ENCODE measurements around the gene INPP5D. TPM values are rescaled to one million over a fixed set of nuclear protein-coding genes. Genes with fewer than 3 reads are reported as not detected.

Gene INPP5D
- total and polyA plus RNA-seq, 2 of the 13 experiments (the other 11 are each of a cell fraction or from before 2014, with no cell fraction given) = 16.7 to 18.0 TPM

DNA sequence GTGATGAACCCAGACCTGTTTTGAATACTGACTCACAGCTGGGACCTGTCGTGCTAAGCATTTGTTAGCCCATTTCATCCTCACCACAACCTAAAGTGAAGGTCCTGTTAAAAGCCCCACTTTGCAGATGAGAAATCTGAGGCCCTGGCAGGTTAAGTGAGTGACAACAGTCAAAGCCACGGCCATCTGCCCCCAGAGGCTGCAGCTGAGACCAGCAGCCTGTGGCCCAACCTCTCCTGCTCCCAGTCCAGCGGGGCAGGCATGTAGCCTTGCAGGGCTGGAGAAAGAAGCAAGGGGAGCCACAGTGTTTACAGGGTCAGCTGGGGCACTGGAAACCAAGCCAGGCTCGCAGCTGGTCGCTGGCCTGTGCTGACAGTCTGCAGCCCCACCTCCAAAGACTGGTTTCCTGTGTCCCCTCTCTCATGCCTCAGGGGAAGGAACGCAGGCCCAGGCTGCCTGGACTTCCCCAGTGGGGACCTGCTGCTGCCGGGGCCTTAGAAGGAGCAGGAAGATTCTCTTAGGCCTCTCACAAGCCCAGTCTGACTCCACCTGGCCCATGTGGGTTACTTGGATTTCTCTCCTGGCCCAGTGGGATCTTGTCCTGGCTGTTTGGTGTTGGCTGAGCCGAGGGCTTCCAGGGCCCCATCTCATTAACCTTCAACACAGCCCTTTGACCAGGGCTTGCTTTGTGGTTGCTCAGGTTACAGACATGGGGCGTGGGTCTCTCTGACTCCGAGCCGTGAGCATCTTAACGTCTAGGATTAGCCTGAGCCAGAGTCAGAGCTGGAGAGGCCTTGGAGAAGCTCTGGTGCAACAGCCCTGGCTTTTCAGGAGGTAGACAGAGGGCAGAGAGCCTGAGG lies 1.7 kb downstream of the INPP5D start (continued):
- TF ChIP-seq ZNF556 (CRISPR knock-in tag; IDR thresholded peaks at IDR 0.05; ENCODE audit: borderline replicate concordance) = no peak; the same call in 1 of the 2 replicates
- peak; percentile 73; the same call in 1 of the 2 replicates for TF ChIP-seq FOXJ3 (CRISPR knock-in tag; IDR thresholded peaks at IDR 0.05; ENCODE audit: borderline replicate concordance)
- no peak; the same call in 1 of the 2 replicates for TF ChIP-seq JUND (CRISPR knock-in tag; IDR thresholded peaks at IDR 0.05)
- TF ChIP-seq RNF2 (conservative IDR thresholded peaks at IDR 0.05; ENCODE audit: low read depth) = no peak
- TF ChIP-seq TAF1 (CRISPR knock-in tag; IDR thresholded peaks at IDR 0.05) = peak; percentile 64
- no peak for TF ChIP-seq ZNF414 (CRISPR knock-in tag; IDR thresholded peaks at IDR 0.05)
- peak; percentile 17; the same call in 1 of the 2 replicates for TF ChIP-seq CBFB (CRISPR knock-in tag; IDR thresholded peaks at IDR 0.05)
- TF ChIP-seq ZNF746 (CRISPR knock-in tag; IDR thresholded peaks at IDR 0.05) = no peak; the same call in 1 of the 2 replicates
- TF ChIP-seq GPN1 (CRISPR knock-in tag; IDR thresholded peaks at IDR 0.05; ENCODE audit: borderline replicate concordance) = no peak
- TF ChIP-seq ZNF33A (CRISPR knock-in tag; IDR thresholded peaks at IDR 0.05; ENCODE audit: borderline replicate concordance) = no peak
- TF ChIP-seq, protein P1, sequence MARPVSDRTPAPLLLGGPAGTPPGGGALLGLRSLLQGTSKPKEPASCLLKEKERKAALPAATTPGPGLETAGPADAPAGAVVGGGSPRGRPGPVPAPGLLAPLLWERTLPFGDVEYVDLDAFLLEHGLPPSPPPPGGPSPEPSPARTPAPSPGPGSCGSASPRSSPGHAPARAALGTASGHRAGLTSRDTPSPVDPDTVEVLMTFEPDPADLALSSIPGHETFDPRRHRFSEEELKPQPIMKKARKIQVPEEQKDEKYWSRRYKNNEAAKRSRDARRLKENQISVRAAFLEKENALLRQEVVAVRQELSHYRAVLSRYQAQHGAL (CRISPR knock-in tag; IDR thresholded peaks at IDR 0.05; ENCODE audit: not compliant biosample characterization) = no peak
- TF ChIP-seq, protein P2, sequence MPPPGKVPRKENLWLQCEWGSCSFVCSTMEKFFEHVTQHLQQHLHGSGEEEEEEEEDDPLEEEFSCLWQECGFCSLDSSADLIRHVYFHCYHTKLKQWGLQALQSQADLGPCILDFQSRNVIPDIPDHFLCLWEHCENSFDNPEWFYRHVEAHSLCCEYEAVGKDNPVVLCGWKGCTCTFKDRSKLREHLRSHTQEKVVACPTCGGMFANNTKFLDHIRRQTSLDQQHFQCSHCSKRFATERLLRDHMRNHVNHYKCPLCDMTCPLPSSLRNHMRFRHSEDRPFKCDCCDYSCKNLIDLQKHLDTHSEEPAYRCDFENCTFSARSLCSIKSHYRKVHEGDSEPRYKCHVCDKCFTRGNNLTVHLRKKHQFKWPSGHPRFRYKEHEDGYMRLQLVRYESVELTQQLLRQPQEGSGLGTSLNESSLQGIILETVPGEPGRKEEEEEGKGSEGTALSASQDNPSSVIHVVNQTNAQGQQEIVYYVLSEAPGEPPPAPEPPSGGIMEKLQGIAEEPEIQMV (CRISPR knock-in tag; IDR thresholded peaks at IDR 0.05; ENCODE audit: low read depth) = no peak; the same call in 1 of the 2 replicates
- peak; percentile 79; the same call in 1 of the 2 replicates for TF ChIP-seq ZBTB37 (CRISPR knock-in tag; IDR thresholded peaks at IDR 0.05)
- TF ChIP-seq RCOR2 (CRISPR knock-in tag; IDR thresholded peaks at IDR 0.05) = peak; percentile 97
- peak; percentile 62 for TF ChIP-seq RFX3 (CRISPR knock-in tag; IDR thresholded peaks at IDR 0.05)
- no peak for TF ChIP-seq NFYC (CRISPR knock-in tag; IDR thresholded peaks at IDR 0.05)
- no peak for TF ChIP-seq SOX6 (IDR thresholded peaks at IDR 0.05)
- TF ChIP-seq SOX6 (CRISPR knock-in tag; IDR thresholded peaks at IDR 0.05) = peak; percentile 88
- TF ChIP-seq GATAD1 (CRISPR knock-in tag; IDR thresholded peaks at IDR 0.05) = peak; percentile 68
- 0 out of 2 replicates have a peak, but pooled peaks have one; percentile 39 for TF ChIP-seq SMYD3 (CRISPR knock-in tag; IDR thresholded peaks at IDR 0.05)
- no peak for TF ChIP-seq NFE2L2 (IDR thresholded peaks at IDR 0.05; ENCODE audit: low read length)
- peak; percentile 96 for TF ChIP-seq ZNF687 (CRISPR knock-in tag; IDR thresholded peaks at IDR 0.05)
